HEK293 (cell line): ENCODE measurements around the gene PDK2.

ENCODE experiments used
- CTCF ChIA-PET: fragments of 350-600 bp; formaldehyde crosslinking; extraction: SDS; loops from one replicate; lab custom pipeline; 2021; ENCODE audit warnings: antibody characterized with exemption; lab: Yijun Ruan, JAX
- POLR2A ChIA-PET: fragments of 300-600 bp; formaldehyde crosslinking; extraction: SDS; loops from one replicate; lab custom pipeline; 2020; ENCODE audit warnings: antibody characterized with exemption, inconsistent platforms; lab: Yijun Ruan, JAX
- H3K27ac ChIP-seq: fragments of 200-500 bp; sonication (Bioruptor generic); 2 replicates; pipeline ENCODE4 v1.5.1; 2014; ENCODE audit warnings: low read depth, low read length, control low read depth, inconsistent platforms; ENCODE audit errors: extremely low read depth
- H3K36me3 ChIP-seq, 2 experiments: fragments of 200-500 bp in 1 of 2; sonication (Bioruptor generic) in 1 of 2; 1 replicate in 1 of 2; 2 replicates in 1 of 2; pipeline ENCODE4 v1.5.1; 2014 to 2017; ENCODE audit warnings: inconsistent platforms in 2 of 2, low read length in 2 of 2; ENCODE audit not compliant: control insufficient read depth in 2 of 2, insufficient read depth in 1 of 2
- H3K4me1 ChIP-seq: fragments of 200-500 bp; sonication (Bioruptor generic); 2 replicates; pipeline ENCODE4 v1.5.1; 2014; ENCODE audit warnings: mild to moderate bottlenecking, low read length, inconsistent platforms; ENCODE audit not compliant: control insufficient read depth, insufficient read depth
- H3K4me3 ChIP-seq: 2 replicates; pipeline ENCODE4 v1.5.1; 2011; ENCODE audit warnings: low read depth, mild to moderate bottlenecking, control low read depth, low read length, moderate library complexity
- H3K9me3 ChIP-seq: fragments of 200-500 bp; sonication (Bioruptor generic); 2 replicates; pipeline ENCODE4 v1.5.1; 2014; ENCODE audit warnings: low read depth, low read length, inconsistent platforms; ENCODE audit not compliant: control insufficient read depth, insufficient read depth
- FEZF1 ChIP-seq: fragments of 450-650 bp; formaldehyde crosslinking; IDR thresholded peaks from 2 replicates; pipeline ENCODE4 v1.5.1; 2016; ENCODE audit warnings: missing biosample characterization, missing genetic modification characterization
- IKZF3 ChIP-seq: fragments of 450-650 bp; IDR thresholded peaks from 2 replicates; pipeline ENCODE4 v1.5.0; 2018; ENCODE audit warnings: missing biosample characterization, mild to moderate bottlenecking, missing genetic modification characterization, moderate library complexity
- MEIS1 ChIP-seq: sonication (generic); formaldehyde crosslinking; IDR thresholded peaks from 2 replicates; pipeline ENCODE4 v1.8.1; 2022; ENCODE audit warnings: missing genetic modification reagents, mild to moderate bottlenecking, borderline replicate concordance
- REPIN1 ChIP-seq: fragments of 450-650 bp; formaldehyde crosslinking; IDR thresholded peaks from 2 replicates; pipeline ENCODE4 v1.5.1; 2017; ENCODE audit warnings: missing biosample characterization, missing genetic modification characterization, low read depth
- SALL2 ChIP-seq: fragments of 450-650 bp; formaldehyde crosslinking; IDR thresholded peaks from 2 replicates; pipeline ENCODE4 v1.5.0; 2017; ENCODE audit warnings: missing biosample characterization, mild to moderate bottlenecking, missing genetic modification characterization, borderline replicate concordance
- ZBTB17 ChIP-seq: fragments of 450-650 bp; formaldehyde crosslinking; IDR thresholded peaks from 2 replicates; pipeline ENCODE4 v1.5.1; 2016; ENCODE audit warnings: missing biosample characterization, missing genetic modification characterization
- ZEB2 ChIP-seq: fragments of 450-650 bp; formaldehyde crosslinking; IDR thresholded peaks from 2 replicates; pipeline ENCODE4 v1.5.1; 2016; ENCODE audit warnings: missing biosample characterization, missing genetic modification characterization
- ZNF10 ChIP-seq: fragments of 450-650 bp; formaldehyde crosslinking; IDR thresholded peaks from 2 replicates; pipeline ENCODE4 v1.5.1; 2017; ENCODE audit warnings: missing biosample characterization, missing genetic modification characterization
- ZNF157 ChIP-seq: fragments of 450-650 bp; formaldehyde crosslinking; IDR thresholded peaks from 2 replicates; pipeline ENCODE4 v1.5.1; 2016; ENCODE audit warnings: missing biosample characterization, missing genetic modification characterization
- ZNF24 ChIP-seq: fragments of 450-650 bp; formaldehyde crosslinking; IDR thresholded peaks from 2 replicates; pipeline ENCODE4 v1.5.1; 2016; ENCODE audit warnings: missing biosample characterization, missing genetic modification characterization
- ZNF324 ChIP-seq: fragments of 450-650 bp; formaldehyde crosslinking; IDR thresholded peaks from 2 replicates; pipeline ENCODE4 v1.5.1; 2016; ENCODE audit warnings: missing biosample characterization, missing genetic modification characterization
- ZNF341 ChIP-seq: fragments of 450-650 bp; formaldehyde crosslinking; IDR thresholded peaks from 2 replicates; pipeline ENCODE4; 2016; ENCODE audit warnings: low read depth, missing biosample characterization, missing genetic modification characterization
- ZNF426 ChIP-seq: fragments of 450-650 bp; formaldehyde crosslinking; IDR thresholded peaks from 2 replicates; pipeline ENCODE4 v1.5.1; 2017; ENCODE audit warnings: missing biosample characterization, missing genetic modification characterization, mild to moderate bottlenecking, inconsistent platforms, moderate library complexity
- ZNF555 ChIP-seq: fragments of 450-650 bp; formaldehyde crosslinking; conservative IDR thresholded peaks from 2 replicates; pipeline ENCODE4 v1.5.1; 2017; ENCODE audit warnings: missing biosample characterization, mild to moderate bottlenecking, missing genetic modification characterization, inconsistent platforms
- ZNF561 ChIP-seq: fragments of 450-650 bp; IDR thresholded peaks from 2 replicates; pipeline ENCODE4 v1.5.1; 2018; ENCODE audit warnings: missing biosample characterization, missing genetic modification characterization, borderline replicate concordance
- ZNF654 ChIP-seq: fragments of 450-650 bp; formaldehyde crosslinking; IDR thresholded peaks from 2 replicates; pipeline ENCODE4 v1.5.1; 2016; ENCODE audit warnings: low read depth, missing biosample characterization, missing genetic modification characterization
- ZNF707 ChIP-seq: fragments of 450-650 bp; formaldehyde crosslinking; IDR thresholded peaks from 2 replicates; pipeline ENCODE4 v1.5.1; 2016; ENCODE audit warnings: missing biosample characterization, missing genetic modification characterization
- TF ChIP-seq, protein P1 (sequence below): fragments of 450-650 bp; formaldehyde crosslinking; IDR thresholded peaks from 2 replicates; pipeline ENCODE4 v1.5.1; 2016; ENCODE audit warnings: missing biosample characterization, missing genetic modification characterization
- TF ChIP-seq, protein P2 (sequence below): fragments of 450-650 bp; IDR thresholded peaks from 2 replicates; pipeline ENCODE4 v1.5.1; 2018; ENCODE audit warnings: missing biosample characterization, missing genetic modification characterization
- TF ChIP-seq, protein P3 (sequence below): fragments of 450-650 bp; formaldehyde crosslinking; IDR thresholded peaks from 2 replicates; pipeline ENCODE4 v1.5.1; 2017; ENCODE audit warnings: missing biosample characterization, missing genetic modification characterization
- TF ChIP-seq, protein P4 (sequence below): fragments of 450-650 bp; formaldehyde crosslinking; conservative IDR thresholded peaks from 2 replicates; pipeline ENCODE4 v1.5.1; 2016; ENCODE audit warnings: low read depth, missing biosample characterization, missing genetic modification characterization

PDK2 gene

DNA sequence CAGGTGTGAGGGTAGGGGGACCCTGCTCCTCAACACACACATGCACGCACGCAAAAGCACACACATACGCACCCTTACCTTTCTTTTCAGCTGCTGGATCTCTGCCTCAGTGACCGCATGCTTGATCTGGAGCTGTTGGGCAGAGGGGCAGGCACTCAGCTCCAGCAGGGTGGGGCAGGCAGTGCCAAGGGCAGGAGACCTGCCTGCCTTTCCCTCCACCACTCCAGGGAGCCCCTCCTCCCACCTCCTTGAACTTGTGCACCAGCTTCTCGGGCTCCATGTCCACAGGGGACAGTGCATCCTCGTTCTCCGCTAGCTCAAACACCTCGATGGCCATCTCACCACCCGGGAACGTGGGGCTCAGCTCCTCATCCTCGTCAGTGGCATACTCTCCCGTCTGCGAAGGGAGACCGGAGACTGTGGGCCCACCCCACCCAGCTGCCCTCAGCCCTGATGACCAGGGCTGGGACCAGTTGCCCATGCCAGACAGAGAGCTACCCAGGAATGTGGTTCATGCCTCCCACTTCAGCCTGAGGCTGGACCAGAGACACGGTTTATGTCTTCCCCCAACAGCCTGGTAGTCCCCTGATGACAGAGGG, 44.1 kb downstream of the PDK2 start (continued):
- TF ChIP-seq ZNF561 (tag by site-specific recombination), result no peak

DNA sequence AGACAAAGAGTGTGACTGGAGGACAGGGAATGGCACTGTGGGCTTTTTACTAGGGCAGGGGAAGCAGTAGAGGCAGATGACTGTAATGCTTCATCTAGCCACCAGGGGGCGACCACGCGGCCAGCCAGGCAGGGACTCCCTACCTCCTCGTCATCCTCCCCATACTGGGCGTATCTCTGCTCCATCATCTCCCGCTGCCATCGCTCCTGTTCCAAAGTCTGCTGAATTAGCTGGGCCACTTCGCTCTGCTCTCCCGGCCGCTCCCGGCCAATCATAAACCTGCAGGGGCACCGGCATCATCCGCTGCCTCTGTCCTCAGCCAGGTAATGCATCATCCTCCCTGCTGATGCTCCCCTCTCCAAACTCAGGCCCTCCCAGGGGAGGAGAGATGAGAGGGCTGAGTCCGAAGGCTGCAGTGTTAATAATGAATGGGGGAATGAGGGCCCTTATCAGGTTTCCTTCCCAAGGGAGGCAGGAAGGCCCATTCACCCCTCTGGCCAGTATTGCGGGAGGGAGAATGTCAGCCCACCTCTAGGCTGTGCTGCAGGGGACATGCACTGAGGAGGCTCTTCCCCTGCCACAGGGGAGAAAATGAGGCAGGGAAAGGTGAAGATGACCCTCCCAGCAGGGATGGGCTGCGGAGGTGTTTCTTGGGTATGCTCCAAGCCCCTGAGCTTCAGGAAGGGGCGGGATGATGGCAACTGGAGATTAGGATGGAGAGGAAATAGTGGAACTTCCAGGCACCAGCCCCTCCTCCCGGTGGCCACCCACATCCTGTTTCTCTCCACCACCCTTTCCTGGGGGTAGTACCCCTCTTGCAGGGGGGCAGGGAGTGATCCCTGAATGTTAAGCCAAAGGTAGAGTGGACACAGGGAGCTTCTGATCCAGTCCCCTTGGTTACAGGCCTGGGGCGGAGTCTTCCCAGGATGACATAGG, 45.1 kb downstream of the PDK2 start:
- Histone ChIP-seq H3K4me3 (no peak overlapping the region), H3K27ac (no peak overlapping the region), H3K9me3 (no peaks in the 10 kb centered on the region), H3K36me3 (peaks cover 32 to 100% of the 10 kb centered on the region in 2 experiments), H3K4me1 (no peaks in the 10 kb centered on the region)
- CTCF ChIA-PET, result interaction anchor here (0.6 to 3.8 kb wide), 22 partner anchors 10 to 1209 kb away, joined by 3 to 52 read pairs (median 5); partner anchors contain the start of genes PPP1R9B, SAMD14 and TMEM92
- POLR2A ChIA-PET, result interaction anchor here (1.0 to 1.5 kb wide), 5 partner anchors 8 to 60 kb away, joined by 3 to 10 read pairs (median 3); no protein-coding TSS in a partner anchor
- TF ChIP-seq ZNF654 (tag by site-specific recombination), result peak; percentile 41
- TF ChIP-seq ZNF10, result peak; percentile 79
- TF ChIP-seq, protein P1, sequence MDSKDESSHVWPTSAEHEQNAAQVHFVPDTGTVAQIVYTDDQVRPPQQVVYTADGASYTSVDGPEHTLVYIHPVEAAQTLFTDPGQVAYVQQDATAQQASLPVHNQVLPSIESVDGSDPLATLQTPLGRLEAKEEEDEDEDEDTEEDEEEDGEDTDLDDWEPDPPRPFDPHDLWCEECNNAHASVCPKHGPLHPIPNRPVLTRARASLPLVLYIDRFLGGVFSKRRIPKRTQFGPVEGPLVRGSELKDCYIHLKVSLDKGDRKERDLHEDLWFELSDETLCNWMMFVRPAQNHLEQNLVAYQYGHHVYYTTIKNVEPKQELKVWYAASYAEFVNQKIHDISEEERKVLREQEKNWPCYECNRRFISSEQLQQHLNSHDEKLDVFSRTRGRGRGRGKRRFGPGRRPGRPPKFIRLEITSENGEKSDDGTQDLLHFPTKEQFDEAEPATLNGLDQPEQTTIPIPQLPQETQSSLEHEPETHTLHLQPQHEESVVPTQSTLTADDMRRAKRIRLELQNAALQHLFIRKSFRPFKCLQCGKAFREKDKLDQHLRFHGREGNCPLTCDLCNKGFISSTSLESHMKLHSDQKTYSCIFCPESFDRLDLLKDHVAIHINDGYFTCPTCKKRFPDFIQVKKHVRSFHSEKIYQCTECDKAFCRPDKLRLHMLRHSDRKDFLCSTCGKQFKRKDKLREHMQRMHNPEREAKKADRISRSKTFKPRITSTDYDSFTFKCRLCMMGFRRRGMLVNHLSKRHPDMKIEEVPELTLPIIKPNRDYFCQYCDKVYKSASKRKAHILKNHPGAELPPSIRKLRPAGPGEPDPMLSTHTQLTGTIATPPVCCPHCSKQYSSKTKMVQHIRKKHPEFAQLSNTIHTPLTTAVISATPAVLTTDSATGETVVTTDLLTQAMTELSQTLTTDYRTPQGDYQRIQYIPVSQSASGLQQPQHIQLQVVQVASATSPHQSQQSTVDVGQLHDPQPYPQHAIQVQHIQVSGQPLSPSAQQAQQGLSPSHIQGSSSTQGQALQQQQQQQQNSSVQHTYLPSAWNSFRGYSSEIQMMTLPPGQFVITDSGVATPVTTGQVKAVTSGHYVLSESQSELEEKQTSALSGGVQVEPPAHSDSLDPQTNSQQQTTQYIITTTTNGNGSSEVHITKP (tag by site-specific recombination), result peak; percentile 63
- TF ChIP-seq IKZF3 (tag by site-specific recombination), result peak; percentile 30; the same call in 1 of the 2 replicates
- TF ChIP-seq SALL2 (tag by site-specific recombination), result no peak
- TF ChIP-seq ZNF707 (tag by site-specific recombination), result no peak
- TF ChIP-seq, protein P2, sequence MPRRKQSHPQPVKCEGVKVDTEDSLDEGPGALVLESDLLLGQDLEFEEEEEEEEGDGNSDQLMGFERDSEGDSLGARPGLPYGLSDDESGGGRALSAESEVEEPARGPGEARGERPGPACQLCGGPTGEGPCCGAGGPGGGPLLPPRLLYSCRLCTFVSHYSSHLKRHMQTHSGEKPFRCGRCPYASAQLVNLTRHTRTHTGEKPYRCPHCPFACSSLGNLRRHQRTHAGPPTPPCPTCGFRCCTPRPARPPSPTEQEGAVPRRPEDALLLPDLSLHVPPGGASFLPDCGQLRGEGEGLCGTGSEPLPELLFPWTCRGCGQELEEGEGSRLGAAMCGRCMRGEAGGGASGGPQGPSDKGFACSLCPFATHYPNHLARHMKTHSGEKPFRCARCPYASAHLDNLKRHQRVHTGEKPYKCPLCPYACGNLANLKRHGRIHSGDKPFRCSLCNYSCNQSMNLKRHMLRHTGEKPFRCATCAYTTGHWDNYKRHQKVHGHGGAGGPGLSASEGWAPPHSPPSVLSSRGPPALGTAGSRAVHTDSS (tag by site-specific recombination), result peak; percentile 74
- TF ChIP-seq, protein P3, sequence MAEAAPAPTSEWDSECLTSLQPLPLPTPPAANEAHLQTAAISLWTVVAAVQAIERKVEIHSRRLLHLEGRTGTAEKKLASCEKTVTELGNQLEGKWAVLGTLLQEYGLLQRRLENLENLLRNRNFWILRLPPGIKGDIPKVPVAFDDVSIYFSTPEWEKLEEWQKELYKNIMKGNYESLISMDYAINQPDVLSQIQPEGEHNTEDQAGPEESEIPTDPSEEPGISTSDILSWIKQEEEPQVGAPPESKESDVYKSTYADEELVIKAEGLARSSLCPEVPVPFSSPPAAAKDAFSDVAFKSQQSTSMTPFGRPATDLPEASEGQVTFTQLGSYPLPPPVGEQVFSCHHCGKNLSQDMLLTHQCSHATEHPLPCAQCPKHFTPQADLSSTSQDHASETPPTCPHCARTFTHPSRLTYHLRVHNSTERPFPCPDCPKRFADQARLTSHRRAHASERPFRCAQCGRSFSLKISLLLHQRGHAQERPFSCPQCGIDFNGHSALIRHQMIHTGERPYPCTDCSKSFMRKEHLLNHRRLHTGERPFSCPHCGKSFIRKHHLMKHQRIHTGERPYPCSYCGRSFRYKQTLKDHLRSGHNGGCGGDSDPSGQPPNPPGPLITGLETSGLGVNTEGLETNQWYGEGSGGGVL (tag by site-specific recombination), result peak; percentile 61
- TF ChIP-seq ZNF555 (tag by site-specific recombination), result no peak
- peak; percentile 68 for TF ChIP-seq ZNF341 (tag by site-specific recombination)
- TF ChIP-seq ZNF157 (tag by site-specific recombination), result no peak
- peak; percentile 8; the same call in 1 of the 2 replicates for TF ChIP-seq FEZF1 (tag by site-specific recombination)
- TF ChIP-seq ZNF24 (tag by site-specific recombination), result peak; percentile 30; the same call in 1 of the 2 replicates
- TF ChIP-seq ZNF426 (tag by site-specific recombination), result no peak
- TF ChIP-seq ZEB2 (tag by site-specific recombination), result peak; percentile 74
- TF ChIP-seq, protein P4, sequence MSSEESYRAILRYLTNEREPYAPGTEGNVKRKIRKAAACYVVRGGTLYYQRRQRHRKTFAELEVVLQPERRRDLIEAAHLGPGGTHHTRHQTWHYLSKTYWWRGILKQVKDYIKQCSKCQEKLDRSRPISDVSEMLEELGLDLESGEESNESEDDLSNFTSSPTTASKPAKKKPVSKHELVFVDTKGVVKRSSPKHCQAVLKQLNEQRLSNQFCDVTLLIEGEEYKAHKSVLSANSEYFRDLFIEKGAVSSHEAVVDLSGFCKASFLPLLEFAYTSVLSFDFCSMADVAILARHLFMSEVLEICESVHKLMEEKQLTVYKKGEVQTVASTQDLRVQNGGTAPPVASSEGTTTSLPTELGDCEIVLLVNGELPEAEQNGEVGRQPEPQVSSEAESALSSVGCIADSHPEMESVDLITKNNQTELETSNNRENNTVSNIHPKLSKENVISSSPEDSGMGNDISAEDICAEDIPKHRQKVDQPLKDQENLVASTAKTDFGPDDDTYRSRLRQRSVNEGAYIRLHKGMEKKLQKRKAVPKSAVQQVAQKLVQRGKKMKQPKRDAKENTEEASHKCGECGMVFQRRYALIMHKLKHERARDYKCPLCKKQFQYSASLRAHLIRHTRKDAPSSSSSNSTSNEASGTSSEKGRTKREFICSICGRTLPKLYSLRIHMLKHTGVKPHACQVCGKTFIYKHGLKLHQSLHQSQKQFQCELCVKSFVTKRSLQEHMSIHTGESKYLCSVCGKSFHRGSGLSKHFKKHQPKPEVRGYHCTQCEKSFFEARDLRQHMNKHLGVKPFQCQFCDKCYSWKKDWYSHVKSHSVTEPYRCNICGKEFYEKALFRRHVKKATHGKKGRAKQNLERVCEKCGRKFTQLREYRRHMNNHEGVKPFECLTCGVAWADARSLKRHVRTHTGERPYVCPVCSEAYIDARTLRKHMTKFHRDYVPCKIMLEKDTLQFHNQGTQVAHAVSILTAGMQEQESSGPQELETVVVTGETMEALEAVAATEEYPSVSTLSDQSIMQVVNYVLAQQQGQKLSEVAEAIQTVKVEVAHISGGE, result no peak
- 0 out of 2 replicates have a peak, but pooled peaks have one; percentile 51 for TF ChIP-seq ZNF324 (tag by site-specific recombination)
- TF ChIP-seq REPIN1 (tag by site-specific recombination), result no peak
- TF ChIP-seq ZBTB17 (tag by site-specific recombination), result peak; percentile 98
- TF ChIP-seq MEIS1 (CRISPR knock-in tag), result no peak
- no peak for TF ChIP-seq ZNF561 (tag by site-specific recombination)
